Measurements from ENCODE around the gene NR4A1.

DNA sequence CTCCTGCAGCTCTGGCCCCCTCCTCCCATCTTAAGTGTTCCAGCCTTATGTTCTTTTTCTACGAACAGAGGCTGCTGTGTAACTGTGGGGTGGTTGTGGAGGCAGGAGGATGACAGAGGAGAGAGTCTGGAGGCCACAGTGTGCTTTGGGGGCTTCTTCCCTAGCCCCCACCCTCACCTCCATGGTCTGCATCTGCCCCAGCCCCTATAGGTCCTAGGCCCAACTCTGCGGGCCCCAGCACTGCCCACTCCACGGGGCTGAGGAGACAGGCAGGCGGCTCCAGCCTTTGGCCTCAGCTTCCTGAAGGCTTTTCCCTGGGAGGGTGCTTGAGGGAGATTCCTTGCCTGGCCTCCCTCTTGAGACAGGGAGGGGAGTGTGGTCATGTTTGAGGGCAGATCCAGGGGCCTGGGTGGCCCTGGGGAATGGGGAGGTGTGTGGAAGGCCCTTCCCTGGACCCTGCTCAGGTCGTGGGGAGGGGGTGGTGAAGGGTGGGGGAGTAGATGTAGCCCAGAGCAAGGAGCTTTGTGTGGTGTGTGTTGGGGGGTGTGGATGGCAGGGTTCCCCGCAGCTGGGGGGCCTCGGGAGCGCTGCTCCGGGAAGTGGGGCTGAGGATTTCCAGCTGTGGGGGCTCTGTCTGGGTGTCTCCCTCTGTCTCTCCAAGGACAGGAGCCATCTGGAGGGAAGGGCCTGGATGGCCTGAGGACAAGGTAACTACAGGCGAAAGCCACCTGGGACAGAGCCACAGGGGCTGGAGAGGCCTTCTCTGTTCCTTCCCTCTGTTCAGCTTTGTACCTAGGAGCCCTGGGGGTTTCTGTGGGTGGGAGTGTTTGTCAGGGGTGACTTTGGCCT, 29.4 kb downstream of the NR4A1 start:
- TF ChIP-seq POLR2A (IDR thresholded peaks at IDR 0.05; ENCODE audit: low read length) (no peak), GATA1 (IDR thresholded peaks at IDR 0.05; ENCODE audit: low read depth, low read length) (no peak)

All from erythroblast (primary cell).